ENCODE data around the gene EIF5.

DNA sequence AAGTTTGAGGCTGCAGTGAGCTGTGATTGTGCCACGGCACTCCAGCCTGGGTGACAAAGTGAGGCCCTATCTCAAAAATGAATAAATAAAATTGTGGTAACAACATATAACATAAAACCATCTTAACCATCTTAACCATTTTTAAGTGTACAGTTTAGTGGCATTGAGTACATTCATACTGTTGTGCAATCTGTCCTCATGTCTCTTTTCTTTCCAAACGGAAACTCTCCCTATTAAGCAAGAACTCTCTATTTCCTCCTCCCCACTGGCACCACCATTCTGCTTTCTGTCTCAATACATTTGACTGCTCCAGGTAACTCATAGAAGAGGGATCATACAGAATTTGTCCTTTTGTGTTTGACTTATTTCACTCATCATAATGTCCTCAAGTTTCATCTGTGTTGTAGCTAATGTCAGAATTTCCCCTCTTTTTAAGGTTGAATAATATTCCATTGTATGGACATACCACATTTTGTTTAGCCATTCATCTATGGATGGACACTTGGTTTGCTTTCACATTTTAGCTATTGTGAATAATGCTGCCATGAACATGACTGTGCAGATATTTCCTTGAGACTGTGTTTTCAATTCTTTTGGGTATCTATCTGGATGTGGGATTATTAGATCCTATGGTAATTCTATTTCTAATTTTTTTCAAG, 46.8 kb downstream of the EIF5 start:
- no peak for TF ChIP-seq POLR2A (IDR thresholded peaks at IDR 0.05; ENCODE audit: control extremely low read depth in 1 of 2, low read depth in 2 of 2, low read length in 2 of 2)
- no peak for TF ChIP-seq TCF12 (IDR thresholded peaks at IDR 0.05; ENCODE audit: low read depth, low read length)
- TF ChIP-seq SIX5 (IDR thresholded peaks at IDR 0.05; ENCODE audit: low read depth, low read length): no peak
- no peak for TF ChIP-seq CEBPB (IDR thresholded peaks at IDR 0.05; ENCODE audit: low read depth, low read length)
- no peak for TF ChIP-seq NRF1 (IDR thresholded peaks at IDR 0.05; ENCODE audit: low read depth, low read length)
- no peak for TF ChIP-seq CBX5 (IDR thresholded peaks at IDR 0.05; ENCODE audit: low read depth, low read length)
- no peak for TF ChIP-seq POLR2AphosphoS5 (IDR thresholded peaks at IDR 0.05; ENCODE audit: low read depth, low read length)
- TF ChIP-seq POU5F1 (IDR thresholded peaks at IDR 0.05; ENCODE audit: low read depth, low read length): no peak
- no peak for TF ChIP-seq CTCF (IDR thresholded peaks at IDR 0.05; ENCODE audit: control extremely low read depth in 1 of 3, insufficient read depth in 1 of 3, low read depth in 1 of 3, low read length in 3 of 3)
- TF ChIP-seq EZH2 (IDR thresholded peaks at IDR 0.05; ENCODE audit: low read depth, low read length, severe bottlenecking): no peak
- no peak for TF ChIP-seq TAF7 (optimal IDR thresholded peaks at IDR 0.05; ENCODE audit: borderline replicate concordance, low read depth, low read length)
- no peak for TF ChIP-seq RAD21 (IDR thresholded peaks at IDR 0.05 in 1 of 2, conservative IDR thresholded peaks at IDR 0.05 in 1 of 2; ENCODE audit: low read depth in 2 of 2, low read length in 2 of 2)
